Inflammatory macrophage treated with lipopolysaccharide for 1 hour (primary cell): Measurements from ENCODE around the gene PTGS2.
"Not testable (repeated sequence)": the region's sequence is repeated elsewhere in the genome, so short reads cannot be mapped to it uniquely, and the experiment has no call there.

Experiments
- DNase-seq, 2 donors: peaks; one replicate each; pipeline ENCODE4 v3.0.0-alpha.2; 2020 to 2022

PTGS2 gene

DNA sequence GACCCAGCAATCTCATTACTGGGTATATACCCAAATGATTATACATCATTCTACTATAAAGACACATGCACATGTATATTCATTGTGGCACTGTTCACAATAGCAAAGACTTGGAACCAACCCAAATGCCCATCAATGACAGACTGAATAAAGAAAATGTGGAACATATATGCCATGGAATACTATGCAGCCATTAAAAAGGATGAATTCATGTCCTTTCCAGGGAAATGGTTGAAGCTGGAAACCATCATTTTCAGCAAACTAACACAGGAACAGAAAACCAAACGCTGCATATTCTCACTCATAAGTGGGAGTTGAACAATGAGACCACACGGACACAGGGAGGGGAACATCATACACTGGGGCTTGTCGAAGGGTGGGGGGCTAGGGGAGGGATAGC lies 10.4 kb downstream of the PTGS2 start:
- DNase-seq = not testable (repeated sequence)

GRCh38 chr1:186664217-186664616 lies 16.0 kb downstream of the PTGS2 start:
- DNase-seq = not testable (repeated sequence)

DNA sequence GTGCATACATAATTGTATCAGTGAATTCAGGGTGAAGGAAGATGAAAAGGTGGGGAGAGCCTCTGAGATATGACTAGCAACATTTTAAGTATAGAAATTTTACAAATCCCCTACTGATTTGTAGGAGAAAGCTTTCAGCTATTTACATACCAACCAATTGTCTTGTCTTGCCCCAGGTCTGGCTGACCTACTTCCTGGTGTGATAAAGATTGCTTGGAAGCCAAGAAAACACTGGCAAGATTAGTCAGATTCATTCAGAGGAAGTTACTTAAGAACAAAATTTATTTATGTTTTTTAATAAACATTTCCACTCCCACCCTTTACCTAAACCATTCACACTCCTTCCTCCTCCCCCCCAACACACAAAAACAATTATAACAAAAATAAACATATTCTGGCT lies 17.5 kb downstream of the PTGS2 start:
- DNase-seq = peak in 1 of 2 donors; percentile 47

- DNase-seq = peak; percentile 55 to 78
Measured at GRCh38 chr1:186659890-186660341, 20.3 kb downstream of the PTGS2 start.

- DNase-seq = no peak
Measured at GRCh38 chr1:186658999-186659398, 21.2 kb downstream of the PTGS2 start.

GRCh38 chr1:186657481-186657880 lies 22.7 kb downstream of the PTGS2 start:
- peak in 1 of 2 donors; percentile 35 for DNase-seq

GRCh38 chr1:186655876-186656275 lies 24.3 kb downstream of the PTGS2 start:
- peak; percentile 28 to 59 for DNase-seq

GRCh38 chr1:186654741-186655140 lies 25.5 kb downstream of the PTGS2 start:
- DNase-seq = peak in 1 of 2 donors; percentile 22

GRCh38 chr1:186653312-186653711 lies 26.9 kb downstream of the PTGS2 start:
- DNase-seq = no peak

DNA sequence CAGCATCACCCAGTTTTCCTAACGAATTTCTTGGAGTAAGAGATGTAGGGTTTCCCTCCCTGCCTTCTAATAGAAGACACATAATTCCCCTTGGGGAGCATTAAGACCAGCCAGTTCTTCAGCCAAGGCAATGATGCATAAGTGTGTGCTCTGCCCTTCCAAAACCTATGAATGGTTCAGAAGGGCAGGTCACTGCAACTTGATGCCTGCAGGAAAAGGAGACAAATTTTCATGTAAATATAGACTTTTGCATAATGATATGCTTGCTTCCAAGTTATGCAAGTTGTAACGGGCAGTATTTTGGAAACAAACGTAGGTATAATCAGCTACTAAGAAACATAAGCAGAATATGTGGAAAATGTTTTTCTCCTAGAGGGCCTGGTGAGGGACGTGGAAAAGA lies 31.6 kb downstream of the PTGS2 start:
- no peak for DNase-seq

- DNase-seq = not testable (repeated sequence)
Measured at GRCh38 chr1:186647985-186648384, 32.2 kb downstream of the PTGS2 start.

DNA sequence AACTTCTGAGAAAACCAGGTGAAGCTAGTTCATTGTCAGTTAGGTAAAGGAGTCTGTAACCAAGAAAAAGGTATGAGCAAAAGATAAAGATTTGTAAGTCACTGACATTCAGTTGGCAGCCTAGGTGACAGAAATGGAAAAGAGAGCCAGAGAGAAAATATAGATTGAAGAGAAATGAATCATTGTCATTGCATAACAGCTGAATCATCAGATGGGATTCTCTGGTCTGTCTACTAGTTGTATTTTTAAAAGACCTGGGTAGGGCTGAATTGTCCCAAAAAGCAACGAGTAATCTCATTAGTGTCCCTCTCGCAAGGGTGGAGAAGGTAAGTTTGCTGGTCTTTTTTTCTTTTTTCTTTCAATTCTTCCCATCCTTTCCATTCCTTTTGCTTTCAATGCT lies 36.6 kb downstream of the PTGS2 start:
- peak; percentile 31 to 69 for DNase-seq

DNA sequence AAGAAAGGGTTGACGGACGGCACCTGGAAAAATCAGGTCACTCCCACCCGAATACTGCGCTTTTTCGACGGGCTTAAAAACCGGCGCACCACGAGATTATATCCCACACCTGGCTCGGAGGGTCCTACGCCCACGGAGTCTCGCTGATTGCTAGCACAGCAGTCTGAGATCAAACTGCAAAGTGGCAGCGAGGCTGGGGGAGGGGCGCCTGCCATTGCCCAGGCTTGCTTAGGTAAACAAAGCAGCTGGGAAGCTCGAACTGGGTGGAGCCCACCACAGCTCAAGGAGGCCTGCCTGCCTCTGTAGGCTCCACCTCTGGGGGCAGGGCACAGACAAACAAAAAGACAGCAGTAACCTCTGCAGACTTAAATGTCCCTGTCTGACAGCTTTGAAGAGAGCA lies 42.7 kb downstream of the PTGS2 start:
- DNase-seq = not testable (repeated sequence)

GRCh38 chr1:186636786-186637185 lies 43.4 kb downstream of the PTGS2 start:
- no peak for DNase-seq

- no peak for DNase-seq
Measured at GRCh38 chr1:186634511-186634910, 45.7 kb downstream of the PTGS2 start.

DNA sequence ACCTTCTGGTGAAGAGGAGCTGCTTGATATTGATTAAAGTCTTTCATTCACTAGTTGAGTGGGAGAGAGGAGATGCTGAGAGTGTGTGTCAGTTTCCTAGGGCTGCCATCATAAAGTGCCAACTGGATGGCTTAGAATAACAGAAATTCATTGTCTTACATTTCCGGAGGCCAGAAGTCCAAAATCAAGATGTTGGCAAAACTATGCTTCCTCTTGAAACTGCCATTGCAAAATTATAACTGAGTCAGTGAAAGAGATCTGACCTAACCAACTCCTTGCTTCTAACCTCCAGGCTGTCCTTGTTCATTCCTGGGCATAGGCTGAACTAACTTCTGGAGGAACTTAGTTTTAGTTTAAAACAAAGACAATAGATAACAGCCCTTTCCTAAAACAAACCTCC lies 47.1 kb downstream of the PTGS2 start:
- DNase-seq = peak; percentile 63 to 65

GRCh38 chr1:186629341-186629740 lies 50.9 kb downstream of the PTGS2 start:
- DNase-seq = no peak

GRCh38 chr1:186628910-186629309 lies 51.3 kb downstream of the PTGS2 start:
- DNase-seq = no peak

DNA sequence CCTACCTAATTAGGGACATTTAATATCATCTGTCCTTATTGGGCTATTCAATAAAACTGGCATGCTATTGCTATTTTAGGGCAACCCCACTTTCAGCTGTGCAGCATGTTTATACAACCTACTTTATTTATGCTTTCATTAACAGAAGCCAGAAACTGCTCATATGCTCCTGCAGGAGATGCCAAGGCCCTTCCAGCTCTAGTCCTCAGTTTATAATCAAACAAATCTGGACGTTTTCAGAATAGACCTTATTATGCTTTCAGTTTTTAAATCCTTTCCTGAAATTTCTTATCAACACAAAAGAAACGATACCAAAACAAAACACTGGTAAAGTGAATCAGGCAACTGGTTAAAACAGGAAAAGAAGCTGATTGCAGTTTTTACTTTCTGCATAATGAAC lies 53.2 kb downstream of the PTGS2 start:
- no peak for DNase-seq

DNA sequence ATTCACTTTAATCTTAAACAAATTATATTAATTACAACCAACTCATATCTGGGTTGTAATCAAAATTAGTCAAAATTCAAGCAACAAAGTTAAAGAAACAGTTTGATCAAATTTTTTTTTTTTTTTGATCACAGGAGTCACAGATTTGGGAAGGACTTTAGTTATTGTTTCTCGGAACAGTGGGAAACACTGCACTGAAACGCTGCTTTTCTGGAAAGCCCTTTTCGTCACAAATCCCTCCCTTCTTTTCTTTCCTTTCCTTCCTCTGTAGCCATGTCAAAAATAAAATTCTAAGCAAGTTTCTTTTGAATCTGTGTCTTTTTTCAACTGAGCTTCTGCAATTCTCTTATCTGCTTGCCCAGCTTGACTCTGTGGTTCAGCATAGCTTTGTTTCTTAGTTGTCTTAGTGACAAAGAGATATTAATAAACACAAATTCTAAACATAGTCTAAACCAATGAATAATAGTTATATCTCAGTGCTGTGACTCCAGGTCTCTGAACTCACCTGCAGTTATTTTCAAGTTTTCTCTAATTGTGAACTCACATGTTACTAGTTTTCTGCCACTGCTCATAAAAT lies 53.8 kb downstream of the PTGS2 start:
- no peak for DNase-seq

DNA sequence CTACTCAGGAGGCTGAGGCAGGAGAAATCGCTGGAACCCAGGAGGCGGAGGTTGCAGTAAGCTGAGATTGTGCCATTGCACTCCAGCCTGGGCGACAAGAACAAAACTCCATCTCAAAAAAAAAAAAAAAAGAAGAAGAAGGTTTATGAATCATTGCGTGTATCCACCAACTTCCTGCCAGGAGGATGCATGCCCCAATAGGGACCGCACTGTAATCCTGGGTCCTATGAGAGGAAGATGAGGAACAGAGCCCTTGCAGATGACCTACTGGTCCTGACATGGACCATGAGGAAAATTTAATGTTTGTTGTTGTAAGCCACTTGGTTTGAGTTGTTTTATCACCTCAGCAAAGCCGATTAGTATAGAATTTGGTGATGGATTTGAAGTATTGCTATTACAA lies 56.7 kb downstream of the PTGS2 start:
- DNase-seq = peak; percentile 68 to 74
